Sigmoid colon (tissue), 7 donors: ENCODE data around the gene TNFRSF18. TPM values are rescaled to one million over a fixed set of nuclear protein-coding genes. Genes with fewer than 3 reads are reported as not detected.

Source experiments
- DNase-seq: peaks from one replicate; pipeline ENCODE4 v3.0.0-alpha.2; 2019
- H3K27ac ChIP-seq, 4 donors: fragments of 200-600 bp; sonication (generic); one replicate each; pipeline ENCODE4 v1.5.1; 2016 to 2019; ENCODE audit warnings: mild to moderate bottlenecking in 1 of 4
- H3K27me3 ChIP-seq, 3 donors: fragments of 200-600 bp; sonication (generic); one replicate each; pipeline ENCODE4 v1.5.1; 2019; ENCODE audit warnings: mild to moderate bottlenecking in 1 of 3
- H3K36me3 ChIP-seq, 4 donors: fragments of 200-600 bp; sonication (generic); one replicate each; pipeline ENCODE4 v1.5.1; 2016 to 2019
- H3K4me1 ChIP-seq, 4 donors: fragments of 200-600 bp; sonication (generic); one replicate each; pipeline ENCODE4 v1.5.1; 2017 to 2019
- H3K4me3 ChIP-seq, 4 donors: fragments of 200-600 bp; sonication (generic); one replicate each; pipeline ENCODE4 v1.5.1; 2017 to 2019; ENCODE audit warnings: mild to moderate bottlenecking in 2 of 4, moderate library complexity in 1 of 4
- H3K9me3 ChIP-seq, 4 donors: fragments of 200-600 bp in 3 of 4; sonication (generic) in 3 of 4; one replicate each; pipeline versions ENCODE4 v1.5.1 to v1.6.1; 2013 to 2019
- EP300 ChIP-seq, 4 donors: sonication (generic); formaldehyde crosslinking; IDR thresholded peaks; one replicate each; pipeline ENCODE4 v1.6.1; 2017; ENCODE audit warnings: antibody characterized with exemption in 4 of 4
- POLR2A ChIP-seq, 2 donors: fragments of 450-650 bp; IDR thresholded peaks; one replicate each; pipeline ENCODE4 v1.6.1; 2016; ENCODE audit warnings: antibody characterized with exemption in 2 of 2, mild to moderate bottlenecking in 2 of 2, moderate library complexity in 2 of 2
- POLR2AphosphoS5 ChIP-seq, 4 donors: sonication (generic); formaldehyde crosslinking; IDR thresholded peaks; one replicate each; pipeline ENCODE4 v1.6.1; 2017; ENCODE audit warnings: antibody characterized with exemption in 4 of 4
- WGBS, 2 donors: extraction: QIAGEN DNeasy Blood & Tissue Kit; methylation state at CpG; one replicate each; pipeline ENCODE4 v1.1.7; 2013; 5-methylcytosine and 5-hydroxymethylcytosine counted together
- intact Hi-C: fragments of 100-400 bp; cut with DNase I; formaldehyde crosslinking; loops from one replicate; pipeline ENCODE4 v1.15.1; 2023
- polyA plus RNA-seq, 3 donors: library from polyadenylated mRNA; stranded (reverse); fragments of 200-250 nt; gene quantifications; one replicate each; pipeline ENCODE4 v1.2.3, GENCODE V29; 2013
- total RNA-seq, 4 donors: library from RNA; depleted of rRNA; stranded (reverse); fragments of >200 nt; gene quantifications; one replicate each; pipeline ENCODE4 v1.1.0, GENCODE V29; 2016
- TF ChIP-seq, protein P1 (sequence below), 4 experiments: fragments of 450-650 bp in 3 of 4; fragments of 200-600 bp in 1 of 4; IDR thresholded peaks; one replicate each; pipeline ENCODE4 v1.5.1; 2016 to 2019; ENCODE audit warnings: antibody characterized with exemption in 4 of 4, mild to moderate bottlenecking in 3 of 4, moderate library complexity in 2 of 4
- donor health status: healthy with polysubstance abuse.
- donor health status: Bipolar disorder and iron deficiency.
- donor health status: healthy.

The TNFRSF18 gene
- total and polyA plus RNA-seq, 7 donors, result 0.71 to 3.9 (median 1.2) TPM; not detected in 4

DNA sequence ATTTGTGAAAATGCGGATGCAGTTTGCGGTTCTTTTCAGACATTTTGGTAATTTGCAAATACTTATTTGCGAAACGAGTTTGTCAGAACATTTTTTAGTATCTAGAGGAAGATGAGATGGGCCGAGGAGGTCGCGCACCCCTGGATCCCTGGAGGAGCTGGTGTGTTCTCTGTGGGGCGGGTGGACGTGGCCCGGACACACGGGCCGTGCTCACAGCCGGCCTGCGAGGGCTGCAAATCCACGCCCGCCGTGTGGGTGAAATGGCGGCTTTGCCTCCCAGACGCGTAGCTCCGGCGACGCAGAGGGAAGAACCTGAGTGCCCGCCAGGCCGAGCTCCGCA lies 42.1 kb downstream of the TNFRSF18 start:
- Histone ChIP-seq H3K36me3 (no peaks in the 10 kb centered on the region), H3K4me3 (peak overlapping the region in 1 of 4 donors; percentile 18), H3K4me1 (no peaks in the 10 kb centered on the region), H3K27ac (peak overlapping the region in 1 of 4 donors; percentile 17), H3K9me3 (no peaks in the 10 kb centered on the region), H3K27me3 (peaks cover 7 to 65% (median 61%) of the 10 kb centered on the region in 3 donors)
- intact Hi-C loops, result no loop called here
- no peak for DNase-seq
- TF ChIP-seq EP300 (IDR thresholded peaks at IDR 0.05) (no peak), POLR2A (IDR thresholded peaks at IDR 0.05) (no peak)
- WGBS, 2 donors, result 15 to 60% methylated on average over 26 of the region's 26 CpGs

DNA sequence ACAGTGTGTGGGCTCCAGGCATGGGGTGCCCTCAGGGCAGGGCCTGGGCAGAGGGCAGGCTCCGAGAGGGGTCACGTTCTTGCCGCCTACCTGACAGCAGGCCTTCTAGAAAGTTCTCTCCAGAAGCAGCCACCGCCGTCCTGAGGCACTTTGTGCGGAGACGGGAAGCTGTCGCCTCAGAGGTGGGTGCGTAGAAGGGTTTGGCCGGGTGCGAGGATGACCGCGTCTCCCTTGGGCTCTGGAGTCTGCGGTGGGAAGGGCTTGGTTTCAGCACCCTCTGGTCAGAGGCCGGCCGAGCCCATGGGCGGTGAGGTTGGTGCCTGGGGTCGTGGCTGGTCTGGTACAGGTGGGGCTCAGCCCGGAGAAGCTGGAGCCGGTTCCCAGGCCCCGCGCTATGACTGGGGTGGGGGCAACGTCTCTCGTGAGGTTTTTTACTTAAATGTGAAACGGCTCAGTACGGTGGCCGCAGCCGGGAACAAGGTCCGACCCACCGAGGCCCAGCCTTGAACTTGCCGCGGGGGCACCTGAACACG lies 42.8 kb downstream of the TNFRSF18 start:
- H3K27ac ChIP-seq, result peak overlapping the region in 1 of 4 donors; percentile 47
- TF ChIP-seq, protein P1, sequence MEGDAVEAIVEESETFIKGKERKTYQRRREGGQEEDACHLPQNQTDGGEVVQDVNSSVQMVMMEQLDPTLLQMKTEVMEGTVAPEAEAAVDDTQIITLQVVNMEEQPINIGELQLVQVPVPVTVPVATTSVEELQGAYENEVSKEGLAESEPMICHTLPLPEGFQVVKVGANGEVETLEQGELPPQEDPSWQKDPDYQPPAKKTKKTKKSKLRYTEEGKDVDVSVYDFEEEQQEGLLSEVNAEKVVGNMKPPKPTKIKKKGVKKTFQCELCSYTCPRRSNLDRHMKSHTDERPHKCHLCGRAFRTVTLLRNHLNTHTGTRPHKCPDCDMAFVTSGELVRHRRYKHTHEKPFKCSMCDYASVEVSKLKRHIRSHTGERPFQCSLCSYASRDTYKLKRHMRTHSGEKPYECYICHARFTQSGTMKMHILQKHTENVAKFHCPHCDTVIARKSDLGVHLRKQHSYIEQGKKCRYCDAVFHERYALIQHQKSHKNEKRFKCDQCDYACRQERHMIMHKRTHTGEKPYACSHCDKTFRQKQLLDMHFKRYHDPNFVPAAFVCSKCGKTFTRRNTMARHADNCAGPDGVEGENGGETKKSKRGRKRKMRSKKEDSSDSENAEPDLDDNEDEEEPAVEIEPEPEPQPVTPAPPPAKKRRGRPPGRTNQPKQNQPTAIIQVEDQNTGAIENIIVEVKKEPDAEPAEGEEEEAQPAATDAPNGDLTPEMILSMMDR (IDR thresholded peaks at IDR 0.05), result no peak
- TF ChIP-seq POLR2A (IDR thresholded peaks at IDR 0.05), result no peak
- no peaks in the 10 kb centered on the region for H3K9me3 ChIP-seq
- intact Hi-C loops, result no loop called here
- no peaks in the 10 kb centered on the region for H3K36me3 ChIP-seq
- peaks cover 7 to 57% (median 54%) of the 10 kb centered on the region in 3 donors for H3K27me3 ChIP-seq
- peaks cover 0 to 7% (median 4%) of the 10 kb centered on the region in 4 donors for H3K4me1 ChIP-seq
- H3K4me3 ChIP-seq, result peak overlapping the region in 1 of 4 donors; percentile 18
- WGBS, 2 donors, result 16 to 73% methylated on average over 33 of the region's 33 CpGs
- DNase-seq, result no peak

DNA sequence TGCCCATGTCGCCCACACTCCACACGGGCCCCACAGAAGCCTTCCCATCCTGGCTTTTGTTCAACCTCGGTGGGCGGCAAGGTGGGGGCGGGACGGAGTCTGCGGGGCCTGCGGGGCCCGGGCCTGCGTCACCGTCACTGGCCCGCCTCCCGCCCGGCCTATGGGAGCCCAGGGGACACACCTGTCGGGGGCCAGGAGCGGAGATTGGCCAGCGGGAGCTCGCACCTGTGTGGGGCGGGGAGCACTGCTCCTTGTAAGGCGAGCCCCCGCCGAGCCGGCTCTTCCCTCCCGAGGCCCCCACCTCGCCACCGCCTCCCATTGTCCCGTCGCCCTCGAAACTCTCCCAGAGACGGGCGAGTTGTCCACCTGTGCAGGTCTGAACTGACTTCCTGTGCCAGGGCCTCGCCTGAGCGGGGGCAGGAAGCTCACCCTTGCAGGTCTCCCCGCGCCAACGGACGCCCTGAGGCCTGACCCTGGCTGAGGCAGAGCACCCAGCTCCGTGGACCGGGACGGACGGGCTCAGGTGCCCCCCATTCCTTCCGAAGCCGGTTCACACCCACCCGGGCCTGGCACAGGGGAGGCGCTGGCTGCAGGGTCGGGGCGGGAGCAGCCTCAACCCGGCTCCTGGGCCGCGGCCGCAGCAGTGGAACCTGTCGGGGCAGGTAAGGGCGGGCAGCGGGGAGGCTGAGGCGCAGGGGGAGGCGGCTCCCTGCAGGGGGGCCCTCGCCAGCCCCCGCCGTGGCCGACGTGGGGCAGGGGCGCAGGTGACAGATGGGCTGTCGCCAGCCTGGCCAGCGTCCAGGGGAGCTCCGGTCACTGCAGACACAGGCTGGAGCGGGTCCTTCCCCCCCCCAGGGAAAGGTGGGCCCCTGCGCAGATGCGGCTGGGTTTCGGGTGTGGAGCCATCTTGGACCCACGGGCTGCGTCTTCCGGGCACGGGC lies 43.5 kb downstream of the TNFRSF18 start:
- WGBS, 2 donors, result 15 to 65% methylated on average over 73 of the region's 73 CpGs
- Histone ChIP-seq H3K36me3 (no peaks in the 10 kb centered on the region), H3K27me3 (peaks cover 7 to 50% (median 48%) of the 10 kb centered on the region in 3 donors), H3K27ac (peak overlapping the region in 1 of 4 donors; percentile 47), H3K4me1 (peaks cover 0 to 14% (median 11%) of the 10 kb centered on the region in 4 donors), H3K4me3 (peak overlapping the region in 1 of 4 donors; percentile 18), H3K9me3 (no peaks in the 10 kb centered on the region)
- TF ChIP-seq POLR2A (IDR thresholded peaks at IDR 0.05) (peak in 1 of 2 donors; percentile 65), EP300 (IDR thresholded peaks at IDR 0.05) (no peak), POLR2AphosphoS5 (IDR thresholded peaks at IDR 0.05) (peak in 1 of 4 donors; percentile 69)
- TF ChIP-seq, protein P1 (IDR thresholded peaks at IDR 0.05), result no peak
- intact Hi-C loops, result no loop called here
- no peak for DNase-seq

DNA sequence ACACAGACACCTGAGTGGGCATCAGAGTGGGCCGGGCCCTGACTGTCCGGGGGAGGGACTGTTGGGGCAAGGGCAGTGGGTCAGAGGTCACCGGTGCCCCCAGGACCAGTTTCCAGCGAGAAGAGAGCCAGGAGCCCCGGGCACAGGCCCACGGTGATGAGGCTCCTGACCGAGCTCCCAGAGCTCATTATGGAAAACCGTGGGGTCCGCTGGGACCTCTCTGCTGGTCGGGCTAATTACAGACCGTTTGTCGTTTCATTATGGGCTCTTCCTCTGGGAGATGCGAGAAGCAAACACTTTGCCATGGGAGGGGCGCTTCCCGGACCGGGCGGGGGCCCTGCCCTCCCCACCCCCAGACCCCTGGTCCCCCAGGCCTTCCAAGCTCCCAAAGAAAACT lies 44.7 kb downstream of the TNFRSF18 start:
- H3K27me3 ChIP-seq, result peaks cover 5 to 38% (median 36%) of the 10 kb centered on the region in 3 donors
- intact Hi-C loops, result no loop called here
- H3K4me3 ChIP-seq, result no peak overlapping the region
- 16 to 56% methylated on average over 17 of the region's 17 CpGs for WGBS, 2 donors
- no peak for DNase-seq
- peaks cover 0 to 18% (median 14%) of the 10 kb centered on the region in 4 donors for H3K4me1 ChIP-seq
- H3K9me3 ChIP-seq, result no peaks in the 10 kb centered on the region
- no peak overlapping the region for H3K27ac ChIP-seq
- no peak for TF ChIP-seq POLR2AphosphoS5 (IDR thresholded peaks at IDR 0.05)
- no peak for TF ChIP-seq POLR2A (IDR thresholded peaks at IDR 0.05)
- TF ChIP-seq, protein P1 (IDR thresholded peaks at IDR 0.05), result no peak
- no peak for TF ChIP-seq EP300 (IDR thresholded peaks at IDR 0.05)
- no peaks in the 10 kb centered on the region for H3K36me3 ChIP-seq

DNA sequence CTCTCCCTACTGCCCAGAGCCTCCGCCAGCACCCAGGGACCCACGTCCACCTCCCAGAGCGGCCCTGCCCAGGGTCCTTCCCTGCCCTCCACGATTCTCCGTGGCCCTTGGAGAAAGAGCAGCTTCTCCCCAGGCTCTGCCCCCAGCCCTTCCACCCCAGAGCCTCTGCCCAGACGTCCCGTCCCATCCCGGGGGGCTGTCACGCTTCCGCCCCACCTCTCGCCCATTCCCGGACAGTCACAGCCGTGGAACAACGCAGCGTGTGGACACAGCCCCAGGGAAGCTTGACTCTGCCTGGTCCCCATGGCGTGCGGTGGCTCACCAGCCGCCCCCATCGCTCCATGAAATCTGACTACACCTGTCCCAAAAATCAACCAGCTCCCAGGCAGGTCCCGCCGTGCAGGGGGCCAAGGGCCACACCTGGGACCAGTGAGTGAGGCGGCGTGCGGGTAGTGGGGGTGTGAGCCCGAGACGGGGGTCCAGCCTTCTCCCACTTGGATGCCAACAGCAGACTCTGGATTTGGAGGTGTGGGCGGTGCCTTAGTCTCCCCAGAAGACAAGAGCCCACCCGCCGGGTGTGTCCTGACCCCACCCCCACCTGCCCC lies 45.2 kb downstream of the TNFRSF18 start:
- Histone ChIP-seq H3K4me1 (peaks cover 0 to 18% (median 14%) of the 10 kb centered on the region in 4 donors), H3K36me3 (no peaks in the 10 kb centered on the region), H3K4me3 (no peak overlapping the region), H3K27ac (no peak overlapping the region), H3K27me3 (peaks cover 5 to 34% (median 31%) of the 10 kb centered on the region in 3 donors), H3K9me3 (no peaks in the 10 kb centered on the region)
- no peak for DNase-seq
- TF ChIP-seq EP300 (IDR thresholded peaks at IDR 0.05) (no peak), POLR2AphosphoS5 (IDR thresholded peaks at IDR 0.05) (no peak), POLR2A (IDR thresholded peaks at IDR 0.05) (no peak)
- TF ChIP-seq, protein P1 (IDR thresholded peaks at IDR 0.05), result no peak
- 52 to 87% methylated on average over 29 of the region's 29 CpGs for WGBS, 2 donors
- intact Hi-C loops, result no loop called here
